ENCODE results near the gene FILIP1L.

FILIP1L gene

DNA sequence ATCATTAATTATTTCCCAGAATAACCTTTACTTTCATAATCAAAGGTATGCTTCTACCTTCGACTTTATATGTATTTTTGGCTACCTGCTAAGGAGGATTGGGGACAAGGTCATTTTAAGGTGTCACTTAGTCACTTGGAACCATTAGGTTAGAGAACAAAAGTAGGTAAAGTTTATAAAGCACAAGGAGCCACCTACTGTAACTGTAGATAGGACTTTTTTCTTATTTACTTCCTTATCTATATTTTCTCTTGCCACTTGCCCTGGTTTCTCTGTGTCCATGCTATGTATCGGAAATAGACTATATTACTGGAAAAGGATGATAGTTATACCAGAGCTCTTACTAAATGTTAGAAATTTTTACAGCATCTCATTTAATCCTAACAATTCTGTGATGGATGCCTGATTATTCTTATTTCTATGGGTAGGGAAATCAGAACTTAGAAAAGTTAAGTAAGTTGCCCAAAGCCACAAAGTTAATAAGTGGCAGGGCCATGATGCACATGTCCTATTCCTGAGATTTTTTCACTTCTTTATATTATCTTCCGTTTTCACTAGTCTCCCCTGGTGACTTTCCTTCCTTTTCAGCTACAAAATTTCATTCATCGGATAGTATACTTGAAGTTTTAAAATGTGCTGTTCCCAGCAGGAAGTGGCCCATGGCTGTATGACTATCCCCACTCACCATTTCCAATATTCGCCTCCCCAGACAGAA is 164.2 kb downstream of the FILIP1L start:
- Mint-ChIP-seq H3K36me3 (ENCODE audit: low read depth) (no peaks in the 10 kb centered on the region), H3K4me1 (peaks cover 12% of the 10 kb centered on the region), H3K4me3 (no peak overlapping the region), H3K9me3 (no peaks in the 10 kb centered on the region), H3K27me3 (ENCODE audit: low read depth, poor library complexity) (no peaks in the 10 kb centered on the region), H3K27ac (no peak overlapping the region)
- no peak for DNase-seq
- TF ChIP-seq, protein P1, sequence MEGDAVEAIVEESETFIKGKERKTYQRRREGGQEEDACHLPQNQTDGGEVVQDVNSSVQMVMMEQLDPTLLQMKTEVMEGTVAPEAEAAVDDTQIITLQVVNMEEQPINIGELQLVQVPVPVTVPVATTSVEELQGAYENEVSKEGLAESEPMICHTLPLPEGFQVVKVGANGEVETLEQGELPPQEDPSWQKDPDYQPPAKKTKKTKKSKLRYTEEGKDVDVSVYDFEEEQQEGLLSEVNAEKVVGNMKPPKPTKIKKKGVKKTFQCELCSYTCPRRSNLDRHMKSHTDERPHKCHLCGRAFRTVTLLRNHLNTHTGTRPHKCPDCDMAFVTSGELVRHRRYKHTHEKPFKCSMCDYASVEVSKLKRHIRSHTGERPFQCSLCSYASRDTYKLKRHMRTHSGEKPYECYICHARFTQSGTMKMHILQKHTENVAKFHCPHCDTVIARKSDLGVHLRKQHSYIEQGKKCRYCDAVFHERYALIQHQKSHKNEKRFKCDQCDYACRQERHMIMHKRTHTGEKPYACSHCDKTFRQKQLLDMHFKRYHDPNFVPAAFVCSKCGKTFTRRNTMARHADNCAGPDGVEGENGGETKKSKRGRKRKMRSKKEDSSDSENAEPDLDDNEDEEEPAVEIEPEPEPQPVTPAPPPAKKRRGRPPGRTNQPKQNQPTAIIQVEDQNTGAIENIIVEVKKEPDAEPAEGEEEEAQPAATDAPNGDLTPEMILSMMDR (IDR thresholded peaks at IDR 0.05): no peak

DNA sequence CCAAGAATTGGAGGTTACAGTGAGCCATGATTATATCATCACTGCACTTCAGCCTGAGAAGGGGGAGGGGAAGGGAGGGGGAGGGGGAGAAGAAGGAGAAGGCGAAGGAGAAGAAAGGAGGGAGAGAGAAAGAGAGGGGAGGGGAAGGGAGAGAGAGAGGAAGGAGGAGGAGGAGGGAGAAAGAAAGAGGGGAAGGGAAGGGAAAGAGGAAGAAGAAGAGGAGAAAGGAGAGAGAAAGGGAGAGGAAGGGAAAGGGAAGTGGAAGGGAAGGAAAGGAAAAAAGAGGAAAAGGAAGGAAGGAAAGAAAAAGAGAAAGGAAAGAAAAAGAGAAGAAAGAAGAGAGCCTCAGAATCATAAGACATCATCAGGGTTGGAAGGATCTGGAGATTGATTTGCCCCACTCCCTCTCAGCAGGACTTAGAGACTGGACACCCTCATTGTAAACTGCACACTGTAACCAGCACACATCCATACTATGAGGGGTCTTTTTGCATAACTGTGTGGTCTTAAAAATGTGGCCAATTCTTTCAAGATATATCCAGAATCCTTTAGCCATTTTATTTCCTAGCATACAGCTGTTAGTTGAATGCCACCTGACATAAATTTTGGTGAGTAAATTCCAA is 165.7 kb downstream of the FILIP1L start:
- Mint-ChIP-seq H3K36me3 (ENCODE audit: low read depth) (no peaks in the 10 kb centered on the region), H3K27ac (no peak overlapping the region), H3K4me1 (peaks cover 25% of the 10 kb centered on the region), H3K27me3 (ENCODE audit: low read depth, poor library complexity) (peaks cover 4% of the 10 kb centered on the region), H3K4me3 (no peak overlapping the region), H3K9me3 (no peaks in the 10 kb centered on the region)
- TF ChIP-seq, protein P1 (IDR thresholded peaks at IDR 0.05): no peak
- DNase-seq: no peak

DNA sequence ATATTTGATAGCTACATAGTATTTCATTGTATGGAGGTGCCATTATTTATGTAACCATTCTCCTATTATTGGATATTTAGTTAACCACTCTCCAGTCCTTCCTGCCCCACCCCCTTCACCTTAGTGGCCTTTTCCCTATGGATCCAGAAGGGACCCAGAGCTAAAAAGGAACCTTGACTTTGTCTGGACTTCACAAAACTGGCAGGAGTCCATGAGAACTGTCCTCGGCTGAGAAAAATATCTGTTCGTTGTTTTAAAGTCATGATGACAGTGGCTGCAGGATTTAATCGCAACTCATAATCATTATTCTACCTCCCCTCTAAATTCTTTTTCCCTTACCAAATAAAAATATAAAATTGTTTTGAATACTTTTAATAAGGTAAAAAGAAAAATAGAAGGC is 166.9 kb downstream of the FILIP1L start:
- Mint-ChIP-seq H3K4me1 (peaks cover 25% of the 10 kb centered on the region), H3K27me3 (ENCODE audit: low read depth, poor library complexity) (peaks cover 4% of the 10 kb centered on the region), H3K9me3 (no peaks in the 10 kb centered on the region), H3K4me3 (no peak overlapping the region), H3K36me3 (ENCODE audit: low read depth) (no peaks in the 10 kb centered on the region), H3K27ac (no peak overlapping the region)
- no peak for DNase-seq
- TF ChIP-seq, protein P1 (IDR thresholded peaks at IDR 0.05): no peak

DNA sequence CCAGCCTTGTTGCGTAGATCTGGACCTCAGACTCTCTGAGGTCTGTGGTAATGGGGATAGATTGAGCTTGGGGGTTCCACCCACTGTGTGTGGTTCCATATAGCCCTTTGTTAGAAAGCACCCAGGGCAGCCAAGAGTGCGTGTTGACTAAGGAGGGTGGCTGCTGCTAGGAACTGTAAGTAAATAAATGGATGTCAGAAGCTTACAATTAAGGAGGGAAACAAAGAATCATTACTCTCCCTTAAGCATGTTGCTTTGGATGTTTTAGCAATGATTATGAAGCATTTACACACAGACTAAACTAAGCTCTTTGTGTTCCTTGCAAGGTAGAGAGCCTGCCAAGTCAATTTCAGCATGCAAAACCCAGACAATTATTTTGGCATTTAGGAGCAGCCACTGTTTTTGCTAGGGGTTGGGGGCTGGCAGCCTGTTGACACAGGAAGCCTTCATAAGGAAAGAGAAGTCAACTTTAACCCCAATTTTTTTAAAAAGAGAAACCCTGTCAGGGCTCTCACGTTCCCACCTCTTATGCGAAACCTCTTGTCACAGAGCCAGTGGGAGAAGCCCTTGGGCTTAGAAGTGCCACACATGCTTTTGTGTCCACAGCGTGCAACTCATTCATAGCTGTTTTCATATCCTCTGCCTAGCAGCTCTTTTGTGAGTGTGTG is 168.8 kb downstream of the FILIP1L start:
- Mint-ChIP-seq H3K4me1 (peaks cover 29% of the 10 kb centered on the region), H3K4me3 (no peak overlapping the region)
- no peak for DNase-seq

DNA sequence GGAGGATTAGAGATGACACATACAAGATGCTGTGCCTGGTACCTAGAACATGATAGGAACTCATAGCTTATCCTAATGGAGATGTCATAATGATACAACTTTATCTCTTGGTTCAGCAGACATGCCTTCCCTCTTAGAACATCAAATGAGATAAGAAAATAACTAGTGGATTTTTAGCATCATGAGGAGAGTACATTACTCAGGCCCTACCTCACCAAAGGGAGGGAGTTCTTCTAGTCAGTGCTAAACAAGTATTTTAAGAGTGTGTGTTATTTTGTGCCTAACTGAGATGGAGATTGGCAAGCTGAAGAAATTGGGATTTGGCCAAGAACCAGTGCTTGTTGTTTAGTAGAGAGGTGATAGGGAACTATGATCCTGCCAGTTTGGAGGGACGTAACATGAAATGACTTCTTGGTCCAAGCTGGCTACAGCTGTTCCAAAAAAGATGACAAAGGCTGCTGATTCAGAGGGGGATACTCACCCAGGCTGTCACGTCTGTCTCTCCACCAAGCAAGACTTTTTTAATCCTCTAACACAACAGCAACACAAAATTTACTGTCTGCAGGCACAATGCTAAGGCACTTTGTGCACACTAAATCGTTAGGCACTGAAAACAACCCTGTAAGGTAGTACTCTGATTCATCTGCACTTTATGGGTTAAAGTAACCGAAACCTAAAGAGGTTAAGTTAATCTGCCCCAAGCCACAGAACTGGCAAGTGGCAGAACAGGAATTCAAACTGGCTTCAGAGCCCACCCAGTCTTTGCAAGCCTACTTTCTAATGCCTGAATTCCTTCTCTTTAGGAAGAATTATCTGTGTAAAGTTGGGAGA is 170.2 kb downstream of the FILIP1L start:
- peaks cover 42% of the 10 kb centered on the region for H3K4me1 Mint-ChIP-seq
- peaks cover 4% of the 10 kb centered on the region for H3K27me3 Mint-ChIP-seq (ENCODE audit: low read depth, poor library complexity)
- H3K36me3 Mint-ChIP-seq (ENCODE audit: low read depth): no peaks in the 10 kb centered on the region
- H3K4me3 Mint-ChIP-seq: no peak overlapping the region
- no peaks in the 10 kb centered on the region for H3K9me3 Mint-ChIP-seq
- no peak for DNase-seq
- peak overlapping the region; percentile 46 for H3K27ac Mint-ChIP-seq
- TF ChIP-seq, protein P1 (IDR thresholded peaks at IDR 0.05): no peak

More for the DNA sequence above, 168.8 kb downstream of the FILIP1L start:
- Mint-ChIP-seq H3K27me3 (ENCODE audit: low read depth, poor library complexity) (peaks cover 4% of the 10 kb centered on the region), H3K36me3 (ENCODE audit: low read depth) (no peaks in the 10 kb centered on the region), H3K27ac (peak overlapping the region; percentile 30), H3K9me3 (no peaks in the 10 kb centered on the region)
- TF ChIP-seq, protein P1 (IDR thresholded peaks at IDR 0.05): no peak

All from nephron progenitor cell (in vitro differentiated cells).